Endodermal cell (in vitro differentiated cells): ENCODE measurements around the gene RALGAPA1. TPM values are rescaled to one million over a fixed set of nuclear protein-coding genes. Genes with fewer than 3 reads are reported as not detected.

Experiments
- DNase-seq: peaks from one replicate; pipeline ENCODE4 v3.0.0-alpha.2; 2017
- H3K27ac ChIP-seq: 2 replicates; pipeline ENCODE4 v1.5.1; 2013; ENCODE audit warnings: mild to moderate bottlenecking, low read depth, low read length, moderate library complexity
- H3K27me3 ChIP-seq: 2 replicates; pipeline ENCODE4 v1.6.1; 2013; ENCODE audit warnings: mild to moderate bottlenecking, low read length, moderate library complexity; ENCODE audit not compliant: insufficient read depth, control insufficient read depth, poor library complexity, severe bottlenecking
- H3K36me3 ChIP-seq: 2 replicates; pipeline ENCODE4 v1.7.0; 2013; ENCODE audit warnings: mild to moderate bottlenecking, low read length, moderate library complexity; ENCODE audit not compliant: control insufficient read depth, insufficient read depth
- H3K4me1 ChIP-seq: one replicate; pipeline ENCODE4 v1.7.0; 2013; ENCODE audit warnings: low read length; ENCODE audit not compliant: control insufficient read depth, insufficient read depth
- H3K4me3 ChIP-seq: 2 replicates; pipeline ENCODE4 v1.5.1; 2013; ENCODE audit warnings: mild to moderate bottlenecking, low read length, moderate library complexity
- H3K9ac ChIP-seq: 2 replicates; pipeline ENCODE4 v1.6.1; 2013; ENCODE audit warnings: mild to moderate bottlenecking, low read length, moderate library complexity; ENCODE audit not compliant: poor library complexity, severe bottlenecking; ENCODE audit errors: extremely low read depth
- H3K9me3 ChIP-seq: 2 replicates; pipeline ENCODE4 v1.6.1; 2013; ENCODE audit warnings: mild to moderate bottlenecking, low read length, moderate library complexity; ENCODE audit not compliant: control insufficient read depth
- H3K27ac Mint-ChIP-seq: 2 replicates; pipeline ENCODE4 v1.8.0; 2020; ENCODE audit warnings: mixed read lengths
- H3K27me3 Mint-ChIP-seq: 2 replicates; pipeline ENCODE4 v1.8.0; 2021; ENCODE audit warnings: mild to moderate bottlenecking, mixed read lengths; ENCODE audit not compliant: insufficient read depth
- H3K36me3 Mint-ChIP-seq: 2 replicates; pipeline ENCODE4 v1.8.0; 2020; ENCODE audit warnings: low read depth, mixed read lengths
- H3K4me1 Mint-ChIP-seq: 2 replicates; pipeline ENCODE4 v1.8.0; 2020; ENCODE audit warnings: mixed read lengths
- H3K4me3 Mint-ChIP-seq: 2 replicates; pipeline ENCODE4 v1.8.0; 2020; ENCODE audit warnings: mild to moderate bottlenecking, moderate library complexity, mixed read lengths
- H3K9me3 Mint-ChIP-seq: 2 replicates; pipeline ENCODE4 v1.8.0; 2020; ENCODE audit warnings: mild to moderate bottlenecking, mixed read lengths
- total RNA-seq, 2 donors: library from RNA; stranded (reverse); fragmentation: NEBNext Ultra II Directional in 1 of 2; extraction: Animal tissue kit (Norgen Biotek cat#: 25700) in 1 of 2; gene quantifications; 2 replicates in 1 of 2; 3 replicates in 1 of 2; pipeline ENCODE4 v1.2.1, GENCODE V29; 2021
- TF ChIP-seq, protein P1 (sequence below): fragments of 200-600 bp; sonication (generic); conservative IDR thresholded peaks from 2 replicates; pipeline ENCODE4 v1.5.0; 2021; ENCODE audit warnings: antibody characterized with exemption, mild to moderate bottlenecking

The RALGAPA1 gene
- total RNA-seq, 2 donors from 2014 or later = 31.2 to 36.3 TPM

DNA sequence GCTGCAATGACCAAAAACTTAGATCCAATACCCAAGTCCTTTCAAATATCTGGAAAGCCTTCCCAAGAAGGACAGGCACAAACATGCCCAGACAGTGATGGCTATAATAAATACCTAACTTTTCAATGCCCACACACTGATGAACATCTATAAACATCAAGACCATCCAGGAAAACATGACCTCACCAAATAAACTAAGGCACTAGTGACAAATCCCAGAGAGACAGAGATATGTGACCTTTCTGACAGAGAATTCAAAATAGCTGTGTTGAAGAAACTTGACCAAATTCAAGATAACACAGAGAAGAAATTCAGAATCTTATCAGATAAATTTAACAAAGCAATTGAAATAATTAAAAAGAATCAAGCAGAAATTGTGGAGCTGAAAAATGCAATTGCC, 313.8 kb downstream of the RALGAPA1 start:
- Mint-ChIP-seq H3K27me3 (peaks cover under 1% of the 10 kb centered on the region), H3K27ac (no peak overlapping the region), H3K36me3 (no peaks in the 10 kb centered on the region), H3K4me3 (no peak overlapping the region), H3K9me3 (peaks cover 12% of the 10 kb centered on the region), H3K4me1 (no peaks in the 10 kb centered on the region)
- Histone ChIP-seq H3K9ac (no peak overlapping the region), H3K36me3 (no peaks in the 10 kb centered on the region), H3K4me1 (no peaks in the 10 kb centered on the region), H3K27me3 (no peaks in the 10 kb centered on the region), H3K4me3 (no peak overlapping the region), H3K27ac (no peak overlapping the region), H3K9me3 (peaks cover 16% of the 10 kb centered on the region)
- TF ChIP-seq, protein P1, sequence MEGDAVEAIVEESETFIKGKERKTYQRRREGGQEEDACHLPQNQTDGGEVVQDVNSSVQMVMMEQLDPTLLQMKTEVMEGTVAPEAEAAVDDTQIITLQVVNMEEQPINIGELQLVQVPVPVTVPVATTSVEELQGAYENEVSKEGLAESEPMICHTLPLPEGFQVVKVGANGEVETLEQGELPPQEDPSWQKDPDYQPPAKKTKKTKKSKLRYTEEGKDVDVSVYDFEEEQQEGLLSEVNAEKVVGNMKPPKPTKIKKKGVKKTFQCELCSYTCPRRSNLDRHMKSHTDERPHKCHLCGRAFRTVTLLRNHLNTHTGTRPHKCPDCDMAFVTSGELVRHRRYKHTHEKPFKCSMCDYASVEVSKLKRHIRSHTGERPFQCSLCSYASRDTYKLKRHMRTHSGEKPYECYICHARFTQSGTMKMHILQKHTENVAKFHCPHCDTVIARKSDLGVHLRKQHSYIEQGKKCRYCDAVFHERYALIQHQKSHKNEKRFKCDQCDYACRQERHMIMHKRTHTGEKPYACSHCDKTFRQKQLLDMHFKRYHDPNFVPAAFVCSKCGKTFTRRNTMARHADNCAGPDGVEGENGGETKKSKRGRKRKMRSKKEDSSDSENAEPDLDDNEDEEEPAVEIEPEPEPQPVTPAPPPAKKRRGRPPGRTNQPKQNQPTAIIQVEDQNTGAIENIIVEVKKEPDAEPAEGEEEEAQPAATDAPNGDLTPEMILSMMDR = no peak
- no peak for DNase-seq

DNA sequence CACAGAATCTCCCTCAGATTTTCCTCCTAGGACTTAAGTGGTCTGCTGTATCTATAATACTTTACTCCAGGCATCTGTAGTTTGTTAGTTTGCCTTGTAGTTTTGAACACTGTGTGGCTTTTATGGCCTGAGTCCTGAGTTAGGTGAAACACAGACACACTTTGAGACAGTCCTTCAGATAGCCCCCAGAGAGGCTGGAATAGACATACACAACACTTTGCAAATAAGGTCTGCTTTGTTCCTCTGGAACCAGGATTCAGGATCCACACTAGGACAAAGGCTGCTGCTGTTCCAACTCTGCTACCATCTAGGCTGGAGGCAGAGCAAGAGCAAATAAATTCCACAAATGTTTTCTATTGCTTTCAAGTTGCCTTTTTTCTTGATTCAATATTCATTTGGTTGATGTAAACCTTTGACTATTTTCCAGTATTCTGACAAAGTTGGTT, 316.5 kb downstream of the RALGAPA1 start:
- no peak overlapping the region for H3K4me3 Mint-ChIP-seq
- no peaks in the 10 kb centered on the region for H3K4me1 Mint-ChIP-seq
- H3K9ac ChIP-seq = no peak overlapping the region
- H3K36me3 ChIP-seq = no peaks in the 10 kb centered on the region
- TF ChIP-seq, protein P1 = no peak
- H3K4me1 ChIP-seq = no peaks in the 10 kb centered on the region
- no peaks in the 10 kb centered on the region for H3K27me3 ChIP-seq
- no peak overlapping the region for H3K27ac ChIP-seq
- no peak overlapping the region for H3K27ac Mint-ChIP-seq
- H3K27me3 Mint-ChIP-seq = no peaks in the 10 kb centered on the region
- DNase-seq = no peak
- peaks cover 16% of the 10 kb centered on the region for H3K9me3 ChIP-seq
- no peaks in the 10 kb centered on the region for H3K36me3 Mint-ChIP-seq
- peaks cover 18% of the 10 kb centered on the region for H3K9me3 Mint-ChIP-seq
- H3K4me3 ChIP-seq = no peak overlapping the region

Other genes starting within 250 kb of the RALGAPA1 start
- 1 to 10 TPM; 9.0 to 9.4 TPM for gene BRMS1L, start 17.0 kb upstream of the RALGAPA1 start, total RNA-seq